HEK293 (cell line): ENCODE measurements around the gene HES5.

Experiments
- CTCF ChIA-PET: fragments of 350-600 bp; formaldehyde crosslinking; extraction: SDS; loops from one replicate; lab custom pipeline; 2021; ENCODE audit warnings: antibody characterized with exemption; lab: Yijun Ruan, JAX
- POLR2A ChIA-PET: fragments of 300-600 bp; formaldehyde crosslinking; extraction: SDS; loops from one replicate; lab custom pipeline; 2020; ENCODE audit warnings: antibody characterized with exemption, inconsistent platforms; lab: Yijun Ruan, JAX
- H3K27ac ChIP-seq: fragments of 200-500 bp; sonication (Bioruptor generic); 2 replicates; pipeline ENCODE4 v1.5.1; 2014; ENCODE audit warnings: low read depth, low read length, control low read depth, inconsistent platforms; ENCODE audit errors: extremely low read depth
- H3K36me3 ChIP-seq, 2 experiments: fragments of 200-500 bp in 1 of 2; sonication (Bioruptor generic) in 1 of 2; 1 replicate in 1 of 2; 2 replicates in 1 of 2; pipeline ENCODE4 v1.5.1; 2014 to 2017; ENCODE audit warnings: inconsistent platforms in 2 of 2, low read length in 2 of 2; ENCODE audit not compliant: control insufficient read depth in 2 of 2, insufficient read depth in 1 of 2
- H3K4me1 ChIP-seq: fragments of 200-500 bp; sonication (Bioruptor generic); 2 replicates; pipeline ENCODE4 v1.5.1; 2014; ENCODE audit warnings: mild to moderate bottlenecking, low read length, inconsistent platforms; ENCODE audit not compliant: control insufficient read depth, insufficient read depth
- H3K4me3 ChIP-seq: 2 replicates; pipeline ENCODE4 v1.5.1; 2011; ENCODE audit warnings: low read depth, mild to moderate bottlenecking, control low read depth, low read length, moderate library complexity
- H3K9me3 ChIP-seq: fragments of 200-500 bp; sonication (Bioruptor generic); 2 replicates; pipeline ENCODE4 v1.5.1; 2014; ENCODE audit warnings: low read depth, low read length, inconsistent platforms; ENCODE audit not compliant: control insufficient read depth, insufficient read depth
- MEIS1 ChIP-seq: sonication (generic); formaldehyde crosslinking; IDR thresholded peaks from 2 replicates; pipeline ENCODE4 v1.8.1; 2022; ENCODE audit warnings: missing genetic modification reagents, mild to moderate bottlenecking, borderline replicate concordance
- MYNN ChIP-seq: fragments of 450-650 bp; formaldehyde crosslinking; IDR thresholded peaks from 2 replicates; pipeline ENCODE4 v1.5.1; 2016; ENCODE audit warnings: missing biosample characterization, missing genetic modification characterization, borderline replicate concordance
- PBX3 ChIP-seq: sonication (generic); formaldehyde crosslinking; IDR thresholded peaks from 2 replicates; pipeline ENCODE4 v1.8.1; 2022; ENCODE audit warnings: mild to moderate bottlenecking, moderate library complexity, missing genetic modification reagents
- SP2 ChIP-seq: fragments of 450-650 bp; formaldehyde crosslinking; IDR thresholded peaks from 2 replicates; pipeline ENCODE4 v1.5.1; 2016; ENCODE audit warnings: missing biosample characterization, missing genetic modification characterization
- WT1 ChIP-seq: fragments of 450-650 bp; formaldehyde crosslinking; IDR thresholded peaks from 2 replicates; pipeline ENCODE4 v1.5.1; 2016; ENCODE audit warnings: missing biosample characterization, missing genetic modification characterization
- ZFP3 ChIP-seq: fragments of 450-650 bp; formaldehyde crosslinking; IDR thresholded peaks from 2 replicates; pipeline ENCODE4 v1.5.1; 2016; ENCODE audit warnings: low read depth, missing biosample characterization, missing genetic modification characterization
- ZNF10 ChIP-seq: fragments of 450-650 bp; formaldehyde crosslinking; IDR thresholded peaks from 2 replicates; pipeline ENCODE4 v1.5.1; 2017; ENCODE audit warnings: missing biosample characterization, missing genetic modification characterization
- ZNF18 ChIP-seq: fragments of 450-650 bp; formaldehyde crosslinking; IDR thresholded peaks from 2 replicates; pipeline ENCODE4 v1.5.1; 2016; ENCODE audit warnings: missing biosample characterization, missing genetic modification characterization
- ZNF211 ChIP-seq: fragments of 450-650 bp; formaldehyde crosslinking; IDR thresholded peaks from 2 replicates; pipeline ENCODE4 v1.5.1; 2016; ENCODE audit warnings: low read depth, missing biosample characterization, missing genetic modification characterization
- ZNF362 ChIP-seq: fragments of 450-650 bp; formaldehyde crosslinking; IDR thresholded peaks from 2 replicates; pipeline ENCODE4 v1.5.1; 2016; ENCODE audit warnings: missing biosample characterization, missing genetic modification characterization
- ZNF560 ChIP-seq: fragments of 450-650 bp; formaldehyde crosslinking; IDR thresholded peaks from 2 replicates; pipeline ENCODE4 v1.5.1; 2017; ENCODE audit warnings: missing biosample characterization, missing genetic modification characterization, borderline replicate concordance
- ZNF600 ChIP-seq: fragments of 450-650 bp; formaldehyde crosslinking; IDR thresholded peaks from 2 replicates; pipeline ENCODE4 v1.5.1; 2016; ENCODE audit warnings: missing biosample characterization, missing genetic modification characterization
- ZNF621 ChIP-seq: fragments of 450-650 bp; formaldehyde crosslinking; IDR thresholded peaks from 2 replicates; pipeline ENCODE4 v1.5.1; 2017; ENCODE audit warnings: missing biosample characterization, missing genetic modification characterization
- ZNF660 ChIP-seq: fragments of 450-650 bp; IDR thresholded peaks from 2 replicates; pipeline ENCODE4 v1.5.1; 2018; ENCODE audit warnings: missing biosample characterization, mild to moderate bottlenecking, missing genetic modification characterization
- ZNF837 ChIP-seq: fragments of 450-650 bp; formaldehyde crosslinking; IDR thresholded peaks from 2 replicates; pipeline ENCODE4 v1.5.1; 2016; ENCODE audit warnings: missing biosample characterization, missing genetic modification characterization
- TF ChIP-seq, protein P1 (sequence below): fragments of 450-650 bp; formaldehyde crosslinking; IDR thresholded peaks from 2 replicates; pipeline ENCODE4; 2016; ENCODE audit warnings: missing biosample characterization, missing genetic modification characterization
- TF ChIP-seq, protein P2 (sequence below): fragments of 450-650 bp; formaldehyde crosslinking; IDR thresholded peaks from 2 replicates; pipeline ENCODE4 v1.5.1; 2016; ENCODE audit warnings: missing biosample characterization, missing genetic modification characterization, borderline replicate concordance
- TF ChIP-seq, protein P3 (sequence below): IDR thresholded peaks from 2 replicates; pipeline ENCODE4 v1.6.1; 2011; ENCODE audit warnings: mild to moderate bottlenecking, low read depth, low read length, borderline replicate concordance
- TF ChIP-seq, protein P4 (sequence below): fragments of 450-650 bp; formaldehyde crosslinking; IDR thresholded peaks from 2 replicates; pipeline ENCODE4 v1.5.1; 2016; ENCODE audit warnings: missing biosample characterization, missing genetic modification characterization

The HES5 gene

GRCh38 chr1:2510366-2511155, 19.5 kb downstream of the HES5 start:
- TF ChIP-seq MEIS1: no peak
- TF ChIP-seq WT1 (tag by site-specific recombination): no peak
- TF ChIP-seq ZNF621 (tag by site-specific recombination): no peak
- TF ChIP-seq ZFP3 (tag by site-specific recombination): no peak
- TF ChIP-seq, protein P1, sequence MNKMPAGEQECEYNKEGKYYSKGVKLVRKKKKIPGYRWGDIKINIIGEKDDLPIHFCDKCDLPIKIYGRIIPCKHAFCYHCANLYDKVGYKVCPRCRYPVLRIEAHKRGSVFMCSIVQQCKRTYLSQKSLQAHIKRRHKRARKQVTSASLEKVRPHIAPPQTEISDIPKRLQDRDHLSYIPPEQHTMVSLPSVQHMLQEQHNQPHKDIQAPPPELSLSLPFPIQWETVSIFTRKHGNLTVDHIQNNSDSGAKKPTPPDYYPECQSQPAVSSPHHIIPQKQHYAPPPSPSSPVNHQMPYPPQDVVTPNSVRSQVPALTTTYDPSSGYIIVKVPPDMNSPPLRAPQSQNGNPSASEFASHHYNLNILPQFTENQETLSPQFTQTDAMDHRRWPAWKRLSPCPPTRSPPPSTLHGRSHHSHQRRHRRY: no peak
- TF ChIP-seq SP2 (tag by site-specific recombination): no peak
- no peak for TF ChIP-seq ZNF10 (tag by site-specific recombination)
- TF ChIP-seq ZNF18 (tag by site-specific recombination): no peak
- TF ChIP-seq ZNF362 (tag by site-specific recombination): no peak
- no peak for TF ChIP-seq MYNN (tag by site-specific recombination)
- TF ChIP-seq ZNF660: no peak
- TF ChIP-seq, protein P2, sequence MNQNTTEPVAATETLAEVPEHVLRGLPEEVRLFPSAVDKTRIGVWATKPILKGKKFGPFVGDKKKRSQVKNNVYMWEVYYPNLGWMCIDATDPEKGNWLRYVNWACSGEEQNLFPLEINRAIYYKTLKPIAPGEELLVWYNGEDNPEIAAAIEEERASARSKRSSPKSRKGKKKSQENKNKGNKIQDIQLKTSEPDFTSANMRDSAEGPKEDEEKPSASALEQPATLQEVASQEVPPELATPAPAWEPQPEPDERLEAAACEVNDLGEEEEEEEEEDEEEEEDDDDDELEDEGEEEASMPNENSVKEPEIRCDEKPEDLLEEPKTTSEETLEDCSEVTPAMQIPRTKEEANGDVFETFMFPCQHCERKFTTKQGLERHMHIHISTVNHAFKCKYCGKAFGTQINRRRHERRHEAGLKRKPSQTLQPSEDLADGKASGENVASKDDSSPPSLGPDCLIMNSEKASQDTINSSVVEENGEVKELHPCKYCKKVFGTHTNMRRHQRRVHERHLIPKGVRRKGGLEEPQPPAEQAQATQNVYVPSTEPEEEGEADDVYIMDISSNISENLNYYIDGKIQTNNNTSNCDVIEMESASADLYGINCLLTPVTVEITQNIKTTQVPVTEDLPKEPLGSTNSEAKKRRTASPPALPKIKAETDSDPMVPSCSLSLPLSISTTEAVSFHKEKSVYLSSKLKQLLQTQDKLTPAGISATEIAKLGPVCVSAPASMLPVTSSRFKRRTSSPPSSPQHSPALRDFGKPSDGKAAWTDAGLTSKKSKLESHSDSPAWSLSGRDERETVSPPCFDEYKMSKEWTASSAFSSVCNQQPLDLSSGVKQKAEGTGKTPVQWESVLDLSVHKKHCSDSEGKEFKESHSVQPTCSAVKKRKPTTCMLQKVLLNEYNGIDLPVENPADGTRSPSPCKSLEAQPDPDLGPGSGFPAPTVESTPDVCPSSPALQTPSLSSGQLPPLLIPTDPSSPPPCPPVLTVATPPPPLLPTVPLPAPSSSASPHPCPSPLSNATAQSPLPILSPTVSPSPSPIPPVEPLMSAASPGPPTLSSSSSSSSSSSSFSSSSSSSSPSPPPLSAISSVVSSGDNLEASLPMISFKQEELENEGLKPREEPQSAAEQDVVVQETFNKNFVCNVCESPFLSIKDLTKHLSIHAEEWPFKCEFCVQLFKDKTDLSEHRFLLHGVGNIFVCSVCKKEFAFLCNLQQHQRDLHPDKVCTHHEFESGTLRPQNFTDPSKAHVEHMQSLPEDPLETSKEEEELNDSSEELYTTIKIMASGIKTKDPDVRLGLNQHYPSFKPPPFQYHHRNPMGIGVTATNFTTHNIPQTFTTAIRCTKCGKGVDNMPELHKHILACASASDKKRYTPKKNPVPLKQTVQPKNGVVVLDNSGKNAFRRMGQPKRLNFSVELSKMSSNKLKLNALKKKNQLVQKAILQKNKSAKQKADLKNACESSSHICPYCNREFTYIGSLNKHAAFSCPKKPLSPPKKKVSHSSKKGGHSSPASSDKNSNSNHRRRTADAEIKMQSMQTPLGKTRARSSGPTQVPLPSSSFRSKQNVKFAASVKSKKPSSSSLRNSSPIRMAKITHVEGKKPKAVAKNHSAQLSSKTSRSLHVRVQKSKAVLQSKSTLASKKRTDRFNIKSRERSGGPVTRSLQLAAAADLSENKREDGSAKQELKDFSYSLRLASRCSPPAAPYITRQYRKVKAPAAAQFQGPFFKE (tag by site-specific recombination): no peak
- TF ChIP-seq, protein P3, sequence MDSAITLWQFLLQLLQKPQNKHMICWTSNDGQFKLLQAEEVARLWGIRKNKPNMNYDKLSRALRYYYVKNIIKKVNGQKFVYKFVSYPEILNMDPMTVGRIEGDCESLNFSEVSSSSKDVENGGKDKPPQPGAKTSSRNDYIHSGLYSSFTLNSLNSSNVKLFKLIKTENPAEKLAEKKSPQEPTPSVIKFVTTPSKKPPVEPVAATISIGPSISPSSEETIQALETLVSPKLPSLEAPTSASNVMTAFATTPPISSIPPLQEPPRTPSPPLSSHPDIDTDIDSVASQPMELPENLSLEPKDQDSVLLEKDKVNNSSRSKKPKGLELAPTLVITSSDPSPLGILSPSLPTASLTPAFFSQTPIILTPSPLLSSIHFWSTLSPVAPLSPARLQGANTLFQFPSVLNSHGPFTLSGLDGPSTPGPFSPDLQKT: no peak
- TF ChIP-seq ZNF560 (tag by site-specific recombination): no peak
- no peak for TF ChIP-seq ZNF600 (tag by site-specific recombination)
- no peak for TF ChIP-seq PBX3 (CRISPR knock-in tag)
- no peak for TF ChIP-seq ZNF211
- TF ChIP-seq ZNF837 (tag by site-specific recombination): no peak
- TF ChIP-seq, protein P4, sequence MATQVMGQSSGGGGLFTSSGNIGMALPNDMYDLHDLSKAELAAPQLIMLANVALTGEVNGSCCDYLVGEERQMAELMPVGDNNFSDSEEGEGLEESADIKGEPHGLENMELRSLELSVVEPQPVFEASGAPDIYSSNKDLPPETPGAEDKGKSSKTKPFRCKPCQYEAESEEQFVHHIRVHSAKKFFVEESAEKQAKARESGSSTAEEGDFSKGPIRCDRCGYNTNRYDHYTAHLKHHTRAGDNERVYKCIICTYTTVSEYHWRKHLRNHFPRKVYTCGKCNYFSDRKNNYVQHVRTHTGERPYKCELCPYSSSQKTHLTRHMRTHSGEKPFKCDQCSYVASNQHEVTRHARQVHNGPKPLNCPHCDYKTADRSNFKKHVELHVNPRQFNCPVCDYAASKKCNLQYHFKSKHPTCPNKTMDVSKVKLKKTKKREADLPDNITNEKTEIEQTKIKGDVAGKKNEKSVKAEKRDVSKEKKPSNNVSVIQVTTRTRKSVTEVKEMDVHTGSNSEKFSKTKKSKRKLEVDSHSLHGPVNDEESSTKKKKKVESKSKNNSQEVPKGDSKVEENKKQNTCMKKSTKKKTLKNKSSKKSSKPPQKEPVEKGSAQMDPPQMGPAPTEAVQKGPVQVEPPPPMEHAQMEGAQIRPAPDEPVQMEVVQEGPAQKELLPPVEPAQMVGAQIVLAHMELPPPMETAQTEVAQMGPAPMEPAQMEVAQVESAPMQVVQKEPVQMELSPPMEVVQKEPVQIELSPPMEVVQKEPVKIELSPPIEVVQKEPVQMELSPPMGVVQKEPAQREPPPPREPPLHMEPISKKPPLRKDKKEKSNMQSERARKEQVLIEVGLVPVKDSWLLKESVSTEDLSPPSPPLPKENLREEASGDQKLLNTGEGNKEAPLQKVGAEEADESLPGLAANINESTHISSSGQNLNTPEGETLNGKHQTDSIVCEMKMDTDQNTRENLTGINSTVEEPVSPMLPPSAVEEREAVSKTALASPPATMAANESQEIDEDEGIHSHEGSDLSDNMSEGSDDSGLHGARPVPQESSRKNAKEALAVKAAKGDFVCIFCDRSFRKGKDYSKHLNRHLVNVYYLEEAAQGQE: no peak
- ChIA-PET POLR2A (no interaction called here), CTCF (no interaction called here)
- Histone ChIP-seq H3K9me3 (no peaks in the 10 kb centered on the region), H3K36me3 (peaks cover 0 to 84% of the 10 kb centered on the region in 2 experiments; a peak in 1 of 3 replicates), H3K27ac (no peak overlapping the region), H3K4me1 (no peaks in the 10 kb centered on the region), H3K4me3 (no peak overlapping the region)
